ENCODE results near the gene PAX6.

Gene PAX6

GRCh38 chr11:31810779-31811647 is at the start of gene PAX6:
TSS of gene PAX6 (minus strand) at chr11:31811322. CDS start at chr11:31806411, 4,911 bp downstream.
- H3K4me3 ChIP-seq (ENCODE audit: low read length), result peak within 1 kb of the TSS; percentile 76
- H3K9me3 ChIP-seq (ENCODE audit: low read length), result no peaks in the 10 kb centered on the region
- no peak within 1 kb of the TSS for H2AFZ ChIP-seq (ENCODE audit: low read depth, low read length)
- H3K4me1 ChIP-seq (ENCODE audit: insufficient read depth, low read length), result peaks cover 41% of the 10 kb centered on the region
- no peaks in the 10 kb centered on the region for H3K27me3 ChIP-seq (ENCODE audit: insufficient read depth, low read length)
- H3K36me3 ChIP-seq (ENCODE audit: insufficient read depth, low read length), result peaks cover 16% of the 10 kb centered on the region

DNA sequence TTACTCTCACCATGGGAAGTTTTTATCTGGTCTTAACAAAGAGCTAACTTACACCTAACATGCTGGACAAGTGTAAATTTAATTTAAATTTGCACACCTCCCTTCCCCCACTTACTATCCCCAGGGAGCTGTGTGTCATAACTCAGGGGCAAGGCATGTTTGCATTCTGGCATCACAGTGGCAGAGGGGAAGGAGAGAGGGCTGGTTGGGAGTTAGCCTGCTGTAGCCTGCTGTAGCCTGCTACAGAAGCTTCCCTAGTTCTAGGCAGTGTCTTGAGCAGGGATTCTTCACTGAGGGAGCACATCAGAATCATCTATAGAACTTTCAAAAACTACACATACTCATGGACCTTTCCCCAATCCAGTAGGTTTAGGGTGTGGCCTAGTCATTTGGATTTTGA is 49.3 kb upstream of the PAX6 start:
- Histone ChIP-seq H3K36me3 (ENCODE audit: insufficient read depth, low read length) (no peaks in the 10 kb centered on the region), H3K9me3 (ENCODE audit: low read length) (peaks cover 2% of the 10 kb centered on the region), H3K4me1 (ENCODE audit: insufficient read depth, low read length) (peaks cover 12% of the 10 kb centered on the region), H3K4me3 (ENCODE audit: low read length) (no peak overlapping the region), H2AFZ (ENCODE audit: low read depth, low read length) (no peak overlapping the region), H3K27me3 (ENCODE audit: insufficient read depth, low read length) (no peaks in the 10 kb centered on the region)

- Histone ChIP-seq H3K4me1 (ENCODE audit: insufficient read depth, low read length) (no peaks in the 10 kb centered on the region), H3K36me3 (ENCODE audit: insufficient read depth, low read length) (no peaks in the 10 kb centered on the region), H3K9me3 (ENCODE audit: low read length) (peaks cover 2% of the 10 kb centered on the region), H2AFZ (ENCODE audit: low read depth, low read length) (no peak overlapping the region), H3K4me3 (ENCODE audit: low read length) (no peak overlapping the region), H3K27me3 (ENCODE audit: insufficient read depth, low read length) (no peaks in the 10 kb centered on the region)
Observed at GRCh38 chr11:31856248-31856647, 45.1 kb upstream of the PAX6 start.

GRCh38 chr11:31855466-31855865 is 44.3 kb upstream of the PAX6 start:
- no peak overlapping the region for H3K4me3 ChIP-seq (ENCODE audit: low read length)
- H2AFZ ChIP-seq (ENCODE audit: low read depth, low read length), result no peak overlapping the region
- H3K27me3 ChIP-seq (ENCODE audit: insufficient read depth, low read length), result no peaks in the 10 kb centered on the region
- H3K9me3 ChIP-seq (ENCODE audit: low read length), result peaks cover 2% of the 10 kb centered on the region
- H3K4me1 ChIP-seq (ENCODE audit: insufficient read depth, low read length), result no peaks in the 10 kb centered on the region
- no peaks in the 10 kb centered on the region for H3K36me3 ChIP-seq (ENCODE audit: insufficient read depth, low read length)

DNA sequence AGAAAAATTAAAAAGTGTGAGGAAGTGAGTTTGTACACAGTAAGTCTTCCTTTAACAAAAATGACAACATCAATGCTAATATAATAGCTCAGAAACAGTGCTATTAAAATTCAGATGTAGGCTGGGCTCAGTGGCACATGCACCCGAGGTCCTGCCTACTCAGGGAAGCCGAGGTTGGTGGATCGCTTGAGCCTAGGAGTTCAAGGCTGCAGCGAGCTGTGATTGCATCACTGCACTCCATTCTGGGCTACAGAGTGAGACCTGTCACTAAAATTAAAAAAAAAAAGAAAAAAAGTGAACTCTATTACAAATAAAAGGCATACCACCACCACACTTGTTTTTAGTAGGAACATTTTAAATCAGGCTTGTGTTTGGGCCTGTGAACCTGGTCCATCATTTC is 39.2 kb upstream of the PAX6 start:
- H3K9me3 ChIP-seq (ENCODE audit: low read length), result peaks cover 2% of the 10 kb centered on the region
- H3K36me3 ChIP-seq (ENCODE audit: insufficient read depth, low read length), result no peaks in the 10 kb centered on the region
- no peak overlapping the region for H2AFZ ChIP-seq (ENCODE audit: low read depth, low read length)
- peaks cover 5% of the 10 kb centered on the region for H3K27me3 ChIP-seq (ENCODE audit: insufficient read depth, low read length)
- peaks cover 8% of the 10 kb centered on the region for H3K4me1 ChIP-seq (ENCODE audit: insufficient read depth, low read length)
- no peak overlapping the region for H3K4me3 ChIP-seq (ENCODE audit: low read length)

DNA sequence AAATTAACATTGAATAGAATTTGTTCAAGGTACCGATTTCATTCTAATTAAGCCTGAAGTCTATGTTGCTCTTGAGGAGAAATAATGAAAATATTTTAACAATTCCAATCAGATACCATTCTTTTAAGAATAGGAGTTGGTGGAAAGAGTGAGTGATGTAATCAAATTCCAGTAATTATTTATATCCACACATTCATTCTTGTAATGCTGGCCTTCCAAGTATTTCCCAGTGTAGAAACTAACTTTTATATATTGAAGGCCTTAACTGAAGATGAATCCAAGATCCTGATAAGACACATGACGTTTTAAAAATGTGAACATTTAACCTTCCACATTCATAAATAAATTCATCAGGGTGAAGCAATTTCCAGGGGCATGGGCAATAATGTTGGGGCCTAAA is 36.6 kb upstream of the PAX6 start:
- Histone ChIP-seq H3K36me3 (ENCODE audit: insufficient read depth, low read length) (no peaks in the 10 kb centered on the region), H2AFZ (ENCODE audit: low read depth, low read length) (no peak overlapping the region), H3K4me3 (ENCODE audit: low read length) (no peak overlapping the region), H3K4me1 (ENCODE audit: insufficient read depth, low read length) (peaks cover 8% of the 10 kb centered on the region), H3K27me3 (ENCODE audit: insufficient read depth, low read length) (peaks cover 10% of the 10 kb centered on the region), H3K9me3 (ENCODE audit: low read length) (no peaks in the 10 kb centered on the region)

- H3K9me3 ChIP-seq (ENCODE audit: low read length), result no peaks in the 10 kb centered on the region
- no peak overlapping the region for H2AFZ ChIP-seq (ENCODE audit: low read depth, low read length)
- H3K4me3 ChIP-seq (ENCODE audit: low read length), result no peak overlapping the region
- peaks cover 12% of the 10 kb centered on the region for H3K27me3 ChIP-seq (ENCODE audit: insufficient read depth, low read length)
- H3K36me3 ChIP-seq (ENCODE audit: insufficient read depth, low read length), result no peaks in the 10 kb centered on the region
- peaks cover 8% of the 10 kb centered on the region for H3K4me1 ChIP-seq (ENCODE audit: insufficient read depth, low read length)
Observed at GRCh38 chr11:31845331-31845730, 34.2 kb upstream of the PAX6 start.

DNA sequence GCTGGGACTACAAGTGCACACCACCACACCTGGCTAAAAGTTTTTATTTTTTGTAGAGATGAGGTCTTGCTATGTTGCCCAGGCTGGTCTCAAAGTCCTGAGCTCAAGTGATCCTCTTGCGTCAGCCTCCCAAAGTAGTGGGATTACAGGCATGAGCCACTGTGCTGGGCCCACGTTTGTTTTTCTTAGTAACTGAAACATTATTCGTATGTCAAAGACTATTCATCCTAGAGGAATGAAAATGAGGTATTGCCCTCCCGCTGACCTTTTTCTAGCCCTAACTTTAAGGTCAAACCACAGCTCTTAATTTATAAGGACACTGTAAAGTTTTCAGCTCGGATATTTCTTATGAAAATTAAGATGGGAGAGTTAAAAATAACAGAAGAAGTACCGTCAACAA is 33.2 kb upstream of the PAX6 start:
- Histone ChIP-seq H3K4me1 (ENCODE audit: insufficient read depth, low read length) (peaks cover 8% of the 10 kb centered on the region), H2AFZ (ENCODE audit: low read depth, low read length) (no peak overlapping the region), H3K9me3 (ENCODE audit: low read length) (no peaks in the 10 kb centered on the region), H3K27me3 (ENCODE audit: insufficient read depth, low read length) (peaks cover 8% of the 10 kb centered on the region), H3K4me3 (ENCODE audit: low read length) (no peak overlapping the region), H3K36me3 (ENCODE audit: insufficient read depth, low read length) (no peaks in the 10 kb centered on the region)

DNA sequence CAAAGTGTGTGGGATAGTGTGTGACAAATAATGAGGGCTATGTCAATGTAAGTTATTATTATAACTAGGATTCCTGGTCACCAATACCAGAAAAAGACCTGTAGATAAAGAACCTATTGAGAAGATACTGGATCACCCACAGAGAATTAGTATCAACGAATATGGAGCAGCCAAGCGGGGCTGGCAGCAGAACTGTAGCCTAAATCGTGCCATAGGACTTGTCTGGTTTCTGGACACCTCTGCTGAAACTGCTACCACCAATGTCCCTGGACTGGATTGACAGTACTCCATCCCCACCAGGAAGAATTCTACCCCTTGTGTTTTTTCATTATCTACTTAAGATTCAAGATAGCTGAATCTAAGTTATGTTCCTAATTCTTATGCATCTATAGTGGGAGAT is 30.3 kb upstream of the PAX6 start:
- peaks cover 8% of the 10 kb centered on the region for H3K27me3 ChIP-seq (ENCODE audit: insufficient read depth, low read length)
- H3K9me3 ChIP-seq (ENCODE audit: low read length), result no peaks in the 10 kb centered on the region
- no peak overlapping the region for H2AFZ ChIP-seq (ENCODE audit: low read depth, low read length)
- no peaks in the 10 kb centered on the region for H3K36me3 ChIP-seq (ENCODE audit: insufficient read depth, low read length)
- H3K4me3 ChIP-seq (ENCODE audit: low read length), result no peak overlapping the region
- H3K4me1 ChIP-seq (ENCODE audit: insufficient read depth, low read length), result no peaks in the 10 kb centered on the region

GRCh38 chr11:31834237-31834636 is 23.1 kb upstream of the PAX6 start:
- Histone ChIP-seq H3K36me3 (ENCODE audit: insufficient read depth, low read length) (no peaks in the 10 kb centered on the region), H3K27me3 (ENCODE audit: insufficient read depth, low read length) (peaks cover 30% of the 10 kb centered on the region), H2AFZ (ENCODE audit: low read depth, low read length) (no peak overlapping the region), H3K4me1 (ENCODE audit: insufficient read depth, low read length) (no peaks in the 10 kb centered on the region), H3K4me3 (ENCODE audit: low read length) (no peak overlapping the region), H3K9me3 (ENCODE audit: low read length) (no peaks in the 10 kb centered on the region)

- no peak overlapping the region for H2AFZ ChIP-seq (ENCODE audit: low read depth, low read length)
- no peak overlapping the region for H3K4me3 ChIP-seq (ENCODE audit: low read length)
- no peaks in the 10 kb centered on the region for H3K9me3 ChIP-seq (ENCODE audit: low read length)
- peaks cover under 1% of the 10 kb centered on the region for H3K4me1 ChIP-seq (ENCODE audit: insufficient read depth, low read length)
- no peaks in the 10 kb centered on the region for H3K36me3 ChIP-seq (ENCODE audit: insufficient read depth, low read length)
- peaks cover 57% of the 10 kb centered on the region for H3K27me3 ChIP-seq (ENCODE audit: insufficient read depth, low read length)
Observed at GRCh38 chr11:31830406-31830805, 19.3 kb upstream of the PAX6 start.

GRCh38 chr11:31828217-31828616 is 17.1 kb upstream of the PAX6 start:
- no peaks in the 10 kb centered on the region for H3K36me3 ChIP-seq (ENCODE audit: insufficient read depth, low read length)
- peaks cover 66% of the 10 kb centered on the region for H3K27me3 ChIP-seq (ENCODE audit: insufficient read depth, low read length)
- H3K4me3 ChIP-seq (ENCODE audit: low read length), result no peak overlapping the region
- peaks cover 10% of the 10 kb centered on the region for H3K4me1 ChIP-seq (ENCODE audit: insufficient read depth, low read length)
- H3K9me3 ChIP-seq (ENCODE audit: low read length), result no peaks in the 10 kb centered on the region
- no peak overlapping the region for H2AFZ ChIP-seq (ENCODE audit: low read depth, low read length)

DNA sequence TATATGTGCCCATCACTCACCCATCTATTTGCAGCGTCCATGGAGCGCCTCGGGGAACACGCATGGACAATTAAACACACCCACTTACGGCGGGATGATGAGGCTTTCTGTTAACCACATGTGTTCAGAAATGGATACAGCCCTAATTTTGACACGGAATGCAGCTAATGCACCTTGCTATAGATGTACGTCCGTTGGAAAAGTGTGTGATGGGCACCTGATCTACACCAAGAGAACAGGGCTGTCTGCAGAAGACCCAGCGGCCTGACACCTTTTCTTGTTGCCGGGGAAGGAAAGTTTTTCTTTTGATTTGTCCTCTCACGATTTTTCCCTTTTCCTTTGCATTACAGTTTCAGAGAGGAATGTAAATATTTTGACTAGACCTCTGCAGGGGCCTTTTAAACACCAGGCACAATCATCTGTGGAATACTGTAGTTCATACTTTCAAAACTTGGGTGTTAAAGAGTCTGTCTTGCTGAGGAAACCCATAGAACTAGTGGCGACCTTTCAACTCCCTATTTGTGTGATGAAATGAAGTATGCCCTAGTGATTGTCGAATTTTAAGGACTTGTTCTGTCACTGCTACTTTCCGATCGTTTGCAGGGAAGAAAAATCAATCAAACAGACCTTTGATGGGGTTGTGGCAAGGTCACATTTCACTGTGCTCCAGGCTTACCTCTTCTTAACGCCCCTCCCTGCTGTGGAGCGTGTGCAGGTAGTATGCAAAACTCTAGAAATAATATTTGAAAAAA is 16.5 kb upstream of the PAX6 start:
- Histone ChIP-seq H3K27me3 (ENCODE audit: insufficient read depth, low read length) (peaks cover 66% of the 10 kb centered on the region), H3K4me1 (ENCODE audit: insufficient read depth, low read length) (peaks cover 10% of the 10 kb centered on the region), H2AFZ (ENCODE audit: low read depth, low read length) (peak overlapping the region; percentile 24), H3K9me3 (ENCODE audit: low read length) (peaks cover 1% of the 10 kb centered on the region), H3K36me3 (ENCODE audit: insufficient read depth, low read length) (no peaks in the 10 kb centered on the region), H3K4me3 (ENCODE audit: low read length) (peak overlapping the region; percentile 34)

Measured in neuron (in vitro differentiated cells).